Right ventricle myocardium inferior (tissue), 1 donor: ENCODE measurements around the gene EPB41. TPM values are rescaled to one million over a fixed set of nuclear protein-coding genes. Genes with fewer than 3 reads are reported as not detected.
"Not testable (repeated sequence)": the region's sequence is repeated elsewhere in the genome, so short reads cannot be mapped to it uniquely, and the experiment has no call there.

Experiments used
- ATAC-seq: fragments of 200-7000 bp; cut with Tn5 transposase; one replicate; pipeline ENCODE4 v1.9.1; 2020; ENCODE audit warnings: mild to moderate bottlenecking, moderate library complexity
- DNase-seq: peaks from one replicate; pipeline ENCODE4 v3.0.0; 2021; ENCODE audit errors: missing footprints
- intact Hi-C: fragments of 100-400 bp; cut with DNase I; formaldehyde crosslinking; loops from one replicate; pipeline ENCODE4 v1.11.0; 2022
- total RNA-seq: library from RNA; stranded (reverse); fragmentation: NEBNext Ultra II Directional; extraction: Animal tissue kit (Norgen Biotek cat#: 25700); gene quantifications from one replicate; pipeline ENCODE4 v1.2.1, GENCODE V29; 2021
- donor health status: DM: no; HTN: yes; CAD: no; lungs with severe emphysema.

Gene EPB41
- total RNA-seq, 1 donor from 2014 or later = 24.9 TPM

- intact Hi-C loops = loop anchor here (5.0 kb wide), 1 partner anchor 73 kb away; no protein-coding TSS in a partner anchor
- no peak for DNase-seq
- ATAC-seq = no peak
Observed at GRCh38 chr1:28913786-28914227, 562 bp upstream of the EPB41 start.

- ATAC-seq (no peak), DNase-seq (no peak)
- intact Hi-C loops = no loop called here
Observed at GRCh38 chr1:28915031-28915895, 894 bp downstream of the EPB41 start.

GRCh38 chr1:28917757-28918118 is 3.4 kb downstream of the EPB41 start:
- intact Hi-C loops = no loop called here
- ATAC-seq = no peak
- DNase-seq = no peak

- DNase-seq = no peak
- intact Hi-C loops = no loop called here
Observed at GRCh38 chr1:28921286-28921869, 7.0 kb downstream of the EPB41 start.

GRCh38 chr1:28925350-28925891 is 11.1 kb downstream of the EPB41 start:
- ATAC-seq = no peak
- no peak for DNase-seq
- intact Hi-C loops = no loop called here

More at GRCh38 chr1:28921286-28921869, 7.0 kb downstream of the EPB41 start:
- ATAC-seq = no peak

- DNase-seq = no peak
- no peak for ATAC-seq
- intact Hi-C loops = no loop called here
Observed at GRCh38 chr1:28926629-28927265, 12.4 kb downstream of the EPB41 start.

- no peak for ATAC-seq
- intact Hi-C loops = no loop called here
- DNase-seq = no peak
Observed at GRCh38 chr1:28927266-28927647, 12.9 kb downstream of the EPB41 start.

GRCh38 chr1:28927648-28928313 is 13.4 kb downstream of the EPB41 start:
- intact Hi-C loops = no loop called here
- peak; percentile 20 for ATAC-seq
- DNase-seq = no peak

- DNase-seq (no peak), ATAC-seq (no peak)
- intact Hi-C loops = no loop called here
Observed at GRCh38 chr1:28928314-28928941, 14.1 kb downstream of the EPB41 start.

- intact Hi-C loops = no loop called here
- DNase-seq = no peak
- ATAC-seq = no peak
Observed at GRCh38 chr1:28933277-28933676, 18.9 kb downstream of the EPB41 start.

- DNase-seq = no peak
- ATAC-seq = no peak
- intact Hi-C loops = no loop called here
Observed at GRCh38 chr1:28933918-28934317, 19.5 kb downstream of the EPB41 start.

- intact Hi-C loops = no loop called here
- ATAC-seq (no peak), DNase-seq (no peak)
Observed at GRCh38 chr1:28934676-28935075, 20.3 kb downstream of the EPB41 start.

- ATAC-seq = no peak
- DNase-seq = no peak
- intact Hi-C loops = no loop called here
Observed at GRCh38 chr1:28935293-28935692, 20.9 kb downstream of the EPB41 start.

GRCh38 chr1:28936094-28936493 is 21.7 kb downstream of the EPB41 start:
- DNase-seq = no peak
- intact Hi-C loops = no loop called here
- ATAC-seq = no peak

GRCh38 chr1:28936528-28936927 is 22.2 kb downstream of the EPB41 start:
- intact Hi-C loops = no loop called here
- no peak for DNase-seq
- no peak for ATAC-seq

GRCh38 chr1:28943581-28943980 is 29.2 kb downstream of the EPB41 start:
- intact Hi-C loops = not testable (repeated sequence)

GRCh38 chr1:28950006-28950405 is 35.6 kb downstream of the EPB41 start:
- ATAC-seq (no peak), DNase-seq (no peak)
- intact Hi-C loops = no loop called here

More at GRCh38 chr1:28943581-28943980, 29.2 kb downstream of the EPB41 start:
- DNase-seq, ATAC-seq: not testable (repeated sequence)

GRCh38 chr1:28950449-28950848 is 36.1 kb downstream of the EPB41 start:
- ATAC-seq (no peak), DNase-seq (no peak)
- intact Hi-C loops = no loop called here
